GM19467 (cell line): ENCODE results near the gene KIF1C.
"Not testable (repeated sequence)": the region's sequence is repeated elsewhere in the genome, so short reads cannot be mapped to it uniquely, and the experiment has no call there.

Experiments used
- ATAC-seq: cut with Tn5 transposase; IDR thresholded peaks from one replicate; pipeline ENCODE4 v1.9.1; 2021; ENCODE audit warnings: mild to moderate bottlenecking, moderate library complexity; ENCODE audit not compliant: unreplicated experiment

The KIF1C gene

GRCh38 chr17:5042157-5043022 is 44.6 kb downstream of the KIF1C start:
- ATAC-seq = no peak

- ATAC-seq = no peak
These were observed 45.8 kb downstream of the KIF1C start for GRCh38 chr17:5043524-5043923.

- ATAC-seq = no peak
These were observed 46.9 kb downstream of the KIF1C start for GRCh38 chr17:5044630-5045029.

DNA sequence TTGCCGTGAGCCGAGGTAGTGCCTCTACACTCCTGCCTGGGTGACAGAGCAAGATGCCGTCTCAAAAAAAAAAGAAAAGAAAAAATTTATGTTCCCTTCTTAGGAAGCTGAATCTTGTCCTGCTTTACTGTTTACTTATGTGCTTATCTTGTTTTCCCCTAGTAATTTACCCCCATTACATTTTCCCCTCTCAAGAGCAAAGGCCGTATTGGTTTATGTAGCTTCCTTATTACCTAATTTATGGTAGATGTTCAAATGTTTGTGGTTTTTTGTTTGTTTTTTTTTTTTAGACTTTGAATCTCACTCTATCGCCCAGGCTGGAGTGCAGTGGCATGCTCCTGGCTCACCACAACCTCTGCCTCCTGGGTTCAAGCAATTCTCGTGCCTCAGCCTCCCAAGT is 47.7 kb downstream of the KIF1C start:
- no peak for ATAC-seq

DNA sequence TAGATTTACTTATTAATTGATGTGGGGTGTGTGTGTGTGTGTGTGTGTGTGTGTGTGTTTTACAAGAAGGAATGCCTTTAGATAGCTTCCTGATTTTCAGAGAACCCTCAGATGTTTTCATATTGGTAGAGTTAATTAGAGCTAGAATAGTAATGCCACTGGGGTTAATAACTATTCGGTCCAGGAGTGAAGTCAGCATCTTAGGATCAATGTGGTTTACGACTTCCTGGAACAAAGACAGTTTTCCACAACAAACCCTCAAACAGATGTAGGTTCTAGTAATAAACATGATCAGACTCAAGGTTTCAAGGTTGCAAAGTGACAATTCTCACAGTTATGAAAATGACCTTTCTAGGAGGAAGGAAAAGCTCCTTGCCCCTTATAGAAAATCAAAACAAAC is 49.7 kb downstream of the KIF1C start:
- no peak for ATAC-seq

- ATAC-seq = no peak
These were observed 51.6 kb downstream of the KIF1C start for GRCh38 chr17:5049314-5049841.

DNA sequence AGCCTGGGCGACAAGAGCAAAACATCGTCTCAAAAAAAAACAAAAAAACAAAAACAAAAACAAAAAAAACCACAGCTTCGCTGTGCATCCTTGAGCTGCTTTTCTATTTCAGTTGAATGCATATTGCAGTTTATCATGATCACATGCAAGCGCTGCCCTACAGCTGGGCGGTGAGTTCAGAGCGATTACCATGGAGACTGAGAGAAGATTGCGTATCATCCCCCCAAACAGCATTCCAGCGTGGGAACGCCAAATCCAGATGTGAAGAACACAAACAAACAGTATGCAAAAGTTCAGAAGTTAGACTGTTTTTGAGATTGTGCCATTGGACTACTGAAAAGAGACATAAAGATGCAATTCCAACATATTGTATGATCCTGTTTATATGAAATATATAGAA is 52.5 kb downstream of the KIF1C start:
- ATAC-seq = no peak

GRCh38 chr17:5055543-5055942 is 57.8 kb downstream of the KIF1C start:
- ATAC-seq = no peak

DNA sequence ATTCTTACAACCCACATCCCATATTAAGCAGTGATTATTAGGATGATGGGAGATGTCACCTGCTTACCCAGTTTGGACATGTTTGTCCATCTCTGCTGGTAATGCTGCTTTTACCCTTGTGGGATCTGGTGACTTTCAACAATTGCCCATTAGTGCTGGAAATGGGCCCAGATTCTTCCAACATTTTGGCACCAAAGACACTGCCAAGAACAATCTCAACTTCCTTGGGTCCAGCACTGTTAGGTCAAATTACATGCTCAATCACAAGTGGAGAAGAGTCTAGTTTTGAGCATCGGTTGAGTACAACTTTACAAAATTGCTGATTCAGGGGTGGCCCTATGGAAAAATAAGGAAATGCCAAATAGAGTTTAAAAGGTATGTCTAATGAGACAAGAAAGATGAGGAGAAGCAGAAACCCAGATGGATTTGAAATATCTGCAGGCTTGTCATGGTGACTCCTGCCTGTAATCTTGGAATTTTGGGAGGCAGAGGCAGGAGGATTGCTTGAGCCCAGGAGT is 67.5 kb downstream of the KIF1C start:
- no peak for ATAC-seq

GRCh38 chr17:5068236-5068635 is 70.5 kb downstream of the KIF1C start:
- ATAC-seq = no peak

DNA sequence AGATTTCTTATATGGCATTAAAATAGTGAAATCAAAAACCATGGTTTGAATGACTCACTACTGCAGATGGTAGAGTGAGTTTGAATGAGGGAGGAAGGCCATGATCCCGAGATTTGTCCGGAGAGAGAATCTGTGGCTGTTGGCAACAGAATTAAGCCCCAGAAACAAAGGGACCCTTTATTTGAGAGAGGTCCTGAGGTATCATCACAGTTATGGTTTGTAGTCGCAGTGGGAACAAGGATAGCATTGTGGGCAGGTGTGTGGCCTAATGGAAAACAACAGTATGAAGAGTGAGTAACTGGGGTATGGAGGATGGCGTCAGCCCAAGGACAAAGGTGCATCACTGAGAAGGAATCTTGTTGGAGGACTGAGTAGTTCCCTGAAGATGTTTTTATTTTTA is 72.0 kb downstream of the KIF1C start:
- ATAC-seq = no peak

DNA sequence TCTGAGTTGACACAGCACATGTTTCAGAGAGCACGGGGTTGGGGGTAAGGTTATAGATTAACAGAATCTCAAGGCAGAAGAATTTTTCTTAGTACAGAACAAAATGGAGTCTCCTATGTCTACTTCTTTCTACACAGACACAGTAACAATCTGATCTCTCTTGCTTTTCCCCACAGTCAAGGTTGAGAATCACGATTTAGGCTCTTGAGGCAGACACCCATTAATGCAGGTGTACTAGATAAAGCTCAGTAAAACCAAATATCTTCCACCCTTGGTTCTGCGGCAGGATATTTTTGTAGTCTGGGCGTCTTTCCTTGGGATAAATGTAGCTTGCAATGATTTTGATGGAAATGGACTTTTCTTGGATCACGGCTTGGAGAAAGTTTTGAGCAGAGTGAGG is 77.7 kb downstream of the KIF1C start:
- not testable (repeated sequence) for ATAC-seq

- ATAC-seq = not testable (repeated sequence)
These were observed 79.5 kb downstream of the KIF1C start for GRCh38 chr17:5077275-5077674.

DNA sequence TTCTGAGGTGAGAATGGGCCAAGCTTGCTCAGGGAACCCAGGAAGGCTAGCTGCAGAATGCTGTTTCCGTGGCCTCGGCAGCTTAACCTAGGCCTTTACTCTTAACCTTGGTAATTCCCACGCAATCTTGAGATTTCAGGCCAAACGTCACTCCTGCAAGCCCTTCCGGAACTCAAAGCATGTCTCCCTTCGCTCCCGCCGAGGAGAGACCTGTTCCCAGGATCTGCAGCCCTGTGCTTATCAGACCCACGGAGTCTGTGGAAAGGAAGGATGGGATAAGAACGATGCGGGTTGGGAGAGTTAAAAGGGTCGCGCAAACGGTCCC is 80.0 kb downstream of the KIF1C start:
- no peak for ATAC-seq
